GM20431 (cell line): ENCODE measurements around the gene KIR2DL1.
"Not testable (repeated sequence)": the region's sequence is repeated elsewhere in the genome, so short reads cannot be mapped to it uniquely, and the experiment has no call there.

Source experiments
- in situ Hi-C: fragments of 300-500 bp; cut with MseI, MboI; formaldehyde crosslinking; loops from one replicate; pipeline ENCODE4 v1.15.0; 2020; ENCODE audit warnings: low sequenced_read_pairs; ENCODE audit not compliant: unreplicated experiment

Gene KIR2DL1

DNA sequence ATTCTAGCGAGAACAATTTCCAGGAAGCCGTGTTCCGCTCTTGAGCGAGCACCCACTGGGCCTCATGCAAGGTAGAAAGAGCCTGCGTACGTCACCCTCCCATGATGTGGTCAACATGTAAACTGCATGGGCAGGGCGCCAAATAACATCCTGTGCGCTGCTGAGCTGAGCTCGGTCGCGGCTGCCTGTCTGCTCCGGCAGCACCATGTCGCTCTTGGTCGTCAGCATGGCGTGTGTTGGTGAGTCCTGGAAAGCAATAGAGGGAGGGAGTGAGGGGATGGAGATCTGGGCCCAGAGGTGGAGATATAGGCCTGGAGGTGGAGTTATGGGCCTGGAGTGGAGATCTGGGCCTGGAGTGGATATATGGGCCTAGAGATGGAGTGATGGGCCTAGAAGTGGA lies at the start of gene KIR2DL1:
TSS of gene KIR2DL1 (plus strand) at position 148 of the 400 bp plus-strand sequence. CDS start at position 206, 58 bp downstream.
- in situ Hi-C loops: not testable (repeated sequence)

DNA sequence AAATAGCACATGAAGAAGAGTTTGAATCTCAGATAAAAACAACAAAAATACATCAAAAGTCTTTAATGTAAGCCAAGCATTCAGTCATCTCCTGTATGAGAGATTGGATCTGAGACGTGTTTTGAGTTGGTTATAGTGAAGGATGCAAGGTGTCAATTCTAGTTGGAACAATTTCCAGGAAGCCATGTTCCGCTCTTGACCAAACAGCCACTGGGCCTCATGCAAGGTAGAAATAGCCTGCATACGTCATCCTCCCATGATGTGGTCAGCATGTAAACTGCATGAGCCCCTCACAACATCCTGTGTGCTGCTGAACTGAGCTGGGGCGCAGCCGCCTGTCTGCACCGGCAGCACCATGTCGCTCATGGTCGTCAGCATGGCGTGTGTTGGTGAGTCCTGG lies 45.5 kb upstream of the KIR2DL1 start, which contains the start of gene KIR3DL3:
TSS of gene KIR3DL3 (plus strand) at position 301 of the 400 bp plus-strand sequence. CDS start at position 356, 55 bp downstream.
- in situ Hi-C loops: no loop called here

DNA sequence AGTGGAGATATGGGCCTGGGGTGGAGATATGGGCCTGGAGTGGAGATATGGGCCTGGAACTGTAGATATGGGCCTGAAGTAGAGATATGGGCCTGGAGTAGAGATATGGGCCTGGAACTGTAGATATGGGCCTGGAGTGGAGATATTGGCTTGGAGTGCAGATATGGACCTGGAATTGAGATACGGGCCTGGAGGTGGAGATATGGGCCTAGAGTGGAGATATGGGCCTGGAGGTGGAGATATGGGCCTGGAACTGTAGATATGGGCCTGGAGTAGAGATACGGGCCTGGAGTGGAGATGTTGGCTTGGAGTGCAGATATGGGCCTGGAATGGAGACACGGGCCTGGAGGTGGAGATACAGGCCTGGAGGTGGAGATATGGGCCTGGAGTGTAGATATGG lies 44.9 kb upstream of the KIR2DL1 start:
- in situ Hi-C loops: no loop called here

DNA sequence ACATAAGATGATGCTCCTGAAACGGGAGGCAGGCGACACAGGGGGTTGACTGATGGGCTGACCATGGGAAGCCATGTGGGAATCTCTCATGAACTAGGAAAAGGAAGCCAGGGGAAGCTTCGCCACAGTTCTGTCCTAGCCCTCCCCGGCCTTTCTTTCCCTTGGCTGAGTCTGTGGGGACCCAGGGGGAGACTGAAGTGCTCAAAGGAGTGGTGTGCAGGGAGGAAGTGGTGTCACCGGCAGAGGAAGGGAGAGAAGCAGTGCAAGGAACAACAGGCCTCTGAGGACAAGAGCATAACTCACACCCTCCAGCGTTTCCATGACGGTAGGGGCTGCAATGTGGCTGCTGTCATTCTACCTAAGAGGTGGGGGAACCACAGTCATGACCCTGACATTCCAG lies 44.3 kb upstream of the KIR2DL1 start:
- in situ Hi-C loops: no loop called here

DNA sequence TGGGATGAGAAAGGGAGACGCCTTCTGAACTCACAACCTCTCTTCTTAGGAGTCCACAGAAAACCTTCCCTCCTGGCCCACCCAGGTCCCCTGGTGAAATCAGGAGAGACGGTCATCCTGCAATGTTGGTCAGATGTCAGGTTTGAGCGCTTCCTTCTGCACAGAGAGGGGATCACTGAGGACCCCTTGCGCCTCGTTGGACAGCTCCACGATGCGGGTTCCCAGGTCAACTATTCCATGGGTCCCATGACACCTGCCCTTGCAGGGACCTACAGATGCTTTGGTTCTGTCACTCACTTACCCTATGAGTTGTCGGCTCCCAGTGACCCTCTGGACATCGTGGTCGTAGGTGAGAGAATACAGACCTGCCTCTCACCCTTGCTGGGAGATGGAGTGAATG lies 42.0 kb upstream of the KIR2DL1 start:
- in situ Hi-C loops: no loop called here

DNA sequence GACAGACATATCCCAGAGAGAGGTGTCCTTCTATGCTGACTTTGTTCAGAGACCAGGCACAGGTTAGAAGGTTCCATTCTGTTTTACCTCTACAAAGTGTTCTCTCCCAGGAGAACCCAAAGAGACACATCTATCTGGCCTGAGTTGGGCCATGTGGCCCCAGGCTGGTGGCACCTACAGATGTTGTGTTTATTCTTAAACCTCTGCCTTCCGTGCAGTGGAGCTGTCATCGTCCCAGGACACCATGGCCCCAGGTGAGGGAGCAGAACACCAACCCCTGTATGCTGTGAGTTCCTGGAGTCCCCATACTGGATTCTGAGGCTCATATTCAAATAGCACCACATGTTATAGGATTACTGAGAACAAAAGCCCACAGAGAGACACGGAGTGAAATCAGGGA lies 41.4 kb upstream of the KIR2DL1 start:
- in situ Hi-C loops: no loop called here

DNA sequence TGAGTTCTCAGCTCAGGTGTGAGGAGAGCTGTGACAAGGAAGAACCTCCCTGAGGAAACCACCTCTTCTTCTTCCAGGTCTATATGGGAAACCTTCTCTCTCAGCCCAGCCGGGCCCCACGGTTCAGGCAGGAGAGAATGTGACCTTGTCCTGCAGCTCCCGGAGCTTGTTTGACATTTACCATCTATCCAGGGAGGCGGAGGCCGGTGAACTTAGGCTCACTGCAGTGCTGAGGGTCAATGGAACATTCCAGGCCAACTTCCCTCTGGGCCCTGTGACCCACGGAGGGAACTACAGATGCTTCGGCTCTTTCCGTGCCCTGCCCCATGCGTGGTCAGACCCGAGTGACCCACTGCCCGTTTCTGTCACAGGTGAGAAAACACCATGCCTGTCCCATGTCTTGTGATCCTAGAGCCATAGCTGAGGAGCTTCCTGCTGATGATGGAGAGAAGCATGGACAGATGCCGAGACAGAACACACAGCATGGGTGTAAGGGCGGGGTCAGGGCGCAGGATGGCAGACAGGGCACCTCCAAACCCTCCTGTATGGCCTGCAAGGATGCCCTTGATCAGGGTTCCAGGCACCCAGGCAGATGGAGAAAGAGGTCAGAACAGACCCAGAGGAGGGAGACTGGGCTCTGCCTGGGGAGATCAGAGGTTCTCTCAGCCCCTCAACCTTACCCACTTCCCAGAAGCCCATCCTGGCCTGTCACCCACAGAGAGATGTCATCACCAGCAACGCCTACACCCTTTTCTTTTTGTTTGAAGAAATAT lies 40.0 kb upstream of the KIR2DL1 start:
- in situ Hi-C loops: no loop called here

DNA sequence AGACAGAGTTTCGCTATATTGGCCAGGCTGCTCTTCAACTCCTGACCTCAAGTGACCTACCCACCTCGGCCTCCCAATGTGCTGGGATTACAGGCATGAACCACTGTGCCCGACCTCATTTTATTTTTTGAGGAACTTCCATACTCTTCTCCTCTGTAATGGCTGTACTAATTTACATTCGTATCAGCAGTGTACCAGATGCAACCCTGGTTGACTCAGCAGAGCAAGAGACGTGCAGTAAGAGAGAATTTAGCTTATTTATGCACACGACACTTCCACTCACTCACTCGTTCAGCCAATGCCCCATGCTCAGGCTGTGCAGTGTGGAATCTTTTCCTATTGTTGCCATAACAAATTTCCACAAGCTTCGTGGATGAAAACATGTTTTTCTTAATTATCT lies 38.4 kb upstream of the KIR2DL1 start:
- in situ Hi-C loops: no loop called here

DNA sequence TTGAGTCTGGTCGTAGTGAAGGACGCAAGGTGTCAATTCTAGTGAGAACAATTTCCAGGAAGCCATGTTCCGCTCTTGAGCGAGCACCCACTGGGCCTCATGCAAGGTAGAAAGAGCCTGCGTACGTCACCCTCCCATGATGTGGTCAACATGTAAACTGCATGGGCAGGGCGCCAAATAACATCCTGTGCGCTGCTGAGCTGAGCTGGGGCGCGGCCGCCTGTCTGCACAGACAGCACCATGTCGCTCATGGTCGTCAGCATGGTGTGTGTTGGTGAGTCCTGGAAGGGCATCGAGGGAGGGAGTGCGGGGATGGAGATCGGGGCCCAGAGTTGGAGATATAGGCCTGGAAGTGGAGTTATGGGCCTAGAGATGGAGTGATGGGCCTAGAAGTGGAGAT lies 31.3 kb upstream of the KIR2DL1 start, which contains the start of gene KIR2DL3:
TSS of gene KIR2DL3 (plus strand) at position 208 of the 400 bp plus-strand sequence. CDS start at position 241, 33 bp downstream.
- in situ Hi-C loops: not testable (repeated sequence)

DNA sequence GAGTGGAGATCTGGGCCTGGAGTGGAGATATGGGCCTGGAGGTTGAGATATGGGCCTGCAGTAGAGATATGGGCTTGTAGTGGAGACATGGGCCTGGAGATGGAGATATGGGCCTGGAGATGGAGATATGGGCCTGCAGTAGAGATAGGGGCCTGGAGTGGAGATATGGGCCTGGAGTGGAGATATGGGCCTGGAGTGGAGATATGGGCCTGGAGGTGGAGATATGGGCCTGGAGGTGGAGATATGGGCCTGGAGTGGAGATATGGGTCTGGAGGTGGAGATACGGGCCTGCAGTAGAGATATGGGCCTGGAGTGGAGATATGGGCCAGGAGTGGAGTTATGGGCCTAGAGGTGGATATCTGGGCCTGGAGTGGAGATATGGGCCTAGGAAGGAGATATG lies 30.9 kb upstream of the KIR2DL1 start:
- in situ Hi-C loops: no loop called here

DNA sequence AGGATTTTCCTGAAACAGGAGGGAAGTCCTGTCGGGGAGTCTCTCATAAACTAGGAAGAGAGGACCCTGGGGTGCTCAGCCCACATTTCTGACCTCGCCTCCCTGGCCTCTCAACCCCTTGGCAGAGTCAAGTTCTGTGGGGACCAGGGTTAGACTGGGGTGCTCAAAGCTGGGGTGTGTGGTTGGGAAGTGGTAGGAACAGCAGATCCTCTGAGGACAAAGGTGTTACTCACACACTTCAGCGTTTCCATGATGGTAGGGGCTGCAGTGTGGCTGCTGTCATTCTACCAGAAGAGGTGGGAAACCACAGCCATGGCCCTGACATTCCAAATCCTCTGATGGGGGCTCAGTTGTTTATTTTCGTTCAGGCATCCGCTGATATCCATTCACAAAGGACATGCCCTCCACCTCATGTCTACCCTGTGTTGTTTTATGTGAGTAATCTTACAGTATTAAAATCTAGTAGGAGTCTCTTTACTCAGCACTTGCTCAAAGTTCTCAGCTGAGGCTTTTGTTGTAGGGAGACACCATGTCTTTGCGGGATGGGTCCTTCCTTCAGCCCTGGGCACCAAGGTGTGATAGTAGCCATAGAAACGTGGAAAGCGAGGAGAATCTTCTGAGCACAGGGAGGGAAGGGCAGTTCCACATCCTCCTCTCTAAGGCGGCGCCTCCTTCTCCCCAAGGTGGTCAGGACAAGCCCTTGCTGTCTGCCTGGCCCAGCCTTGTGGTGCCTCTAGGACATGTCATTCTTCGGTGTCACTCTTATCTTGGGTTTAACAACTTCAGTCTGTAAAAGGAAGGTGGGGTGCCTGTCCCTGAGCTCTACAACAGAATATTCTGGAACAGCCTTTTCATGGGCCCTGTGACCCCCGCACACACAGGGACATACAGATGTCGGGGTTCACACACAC lies 29.8 kb upstream of the KIR2DL1 start:
- in situ Hi-C loops: no loop called here

DNA sequence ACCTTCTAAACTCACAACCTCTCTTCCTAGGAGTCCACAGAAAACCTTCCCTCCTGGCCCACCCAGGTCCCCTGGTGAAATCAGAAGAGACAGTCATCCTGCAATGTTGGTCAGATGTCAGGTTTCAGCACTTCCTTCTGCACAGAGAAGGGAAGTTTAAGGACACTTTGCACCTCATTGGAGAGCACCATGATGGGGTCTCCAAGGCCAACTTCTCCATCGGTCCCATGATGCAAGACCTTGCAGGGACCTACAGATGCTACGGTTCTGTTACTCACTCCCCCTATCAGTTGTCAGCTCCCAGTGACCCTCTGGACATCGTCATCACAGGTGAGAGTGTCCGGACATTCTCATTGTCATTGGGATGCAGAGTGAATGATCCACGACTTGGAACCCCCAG lies 27.6 kb upstream of the KIR2DL1 start:
- in situ Hi-C loops: not testable (repeated sequence)

DNA sequence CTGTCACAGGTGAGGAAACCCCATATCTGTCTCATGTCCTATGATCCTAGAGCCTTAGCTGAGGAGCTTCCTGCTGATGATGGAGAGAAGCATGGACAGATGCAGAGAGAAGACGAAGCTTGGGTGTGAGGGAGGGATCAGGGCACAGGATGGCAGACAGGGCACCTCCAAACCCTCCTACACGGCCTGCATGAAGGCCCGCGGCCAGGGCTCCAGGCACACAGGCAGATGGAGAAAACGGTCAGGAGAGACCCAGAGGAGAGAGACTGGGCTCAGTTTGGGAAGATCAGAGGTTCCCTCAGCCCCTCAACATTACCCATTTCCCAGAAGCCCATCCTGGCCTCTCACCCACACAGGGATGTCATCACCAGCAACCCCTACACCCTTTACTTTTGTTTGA lies 25.5 kb upstream of the KIR2DL1 start:
- in situ Hi-C loops: not testable (repeated sequence)

DNA sequence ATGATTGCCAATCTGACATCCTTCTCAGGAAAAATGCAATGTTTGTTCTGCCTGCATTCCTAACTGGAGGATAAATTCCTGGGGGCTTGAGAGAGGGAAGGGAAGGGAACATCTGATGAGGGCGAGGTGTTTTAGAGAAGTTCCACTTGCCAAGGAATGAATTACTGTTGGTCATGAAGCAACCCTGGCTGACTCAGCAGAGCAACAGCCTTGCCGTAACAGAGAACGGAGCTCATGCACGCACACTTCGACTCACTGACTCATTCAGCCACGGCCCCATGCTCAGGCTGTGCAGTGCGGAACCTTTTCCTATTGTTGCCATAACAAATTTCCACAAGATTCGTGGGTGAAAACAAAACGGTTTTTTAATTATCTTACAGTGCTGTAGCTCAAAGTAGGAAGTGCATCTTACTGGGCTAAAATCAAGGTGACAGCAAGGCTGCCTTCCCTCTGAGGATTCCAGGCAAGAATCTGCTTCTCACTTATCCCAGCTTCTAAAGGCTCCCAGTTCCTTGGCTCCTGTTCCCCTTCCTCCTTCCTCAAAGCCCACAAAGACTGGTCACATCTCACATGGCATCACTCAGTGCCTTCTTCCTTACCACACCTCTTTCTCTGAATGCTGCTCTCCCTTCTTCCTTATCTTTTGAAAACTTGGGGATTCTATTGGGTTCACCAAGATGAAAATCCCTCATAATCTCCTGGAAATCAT lies 21.8 kb upstream of the KIR2DL1 start:
- in situ Hi-C loops: not testable (repeated sequence)

DNA sequence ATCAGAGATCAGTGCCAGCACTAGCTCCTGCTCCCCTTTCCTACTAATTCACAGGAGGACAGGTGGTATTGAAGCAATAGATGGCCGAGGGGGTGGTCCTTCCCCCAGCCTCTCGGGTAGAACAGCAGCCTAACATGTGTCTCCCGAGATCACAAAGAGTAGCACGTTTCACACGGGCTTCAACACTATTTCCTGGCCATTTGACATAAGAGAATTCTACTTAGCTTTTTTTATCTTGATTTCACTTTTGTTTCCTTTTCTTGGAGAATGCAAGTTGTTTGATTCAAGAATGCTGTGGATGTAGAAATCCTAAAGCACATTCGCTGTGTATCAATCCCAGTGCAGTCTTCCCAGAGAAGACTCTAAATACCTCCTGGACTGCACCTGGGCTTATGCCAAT lies 19.3 kb upstream of the KIR2DL1 start:
- in situ Hi-C loops: not testable (repeated sequence)

DNA sequence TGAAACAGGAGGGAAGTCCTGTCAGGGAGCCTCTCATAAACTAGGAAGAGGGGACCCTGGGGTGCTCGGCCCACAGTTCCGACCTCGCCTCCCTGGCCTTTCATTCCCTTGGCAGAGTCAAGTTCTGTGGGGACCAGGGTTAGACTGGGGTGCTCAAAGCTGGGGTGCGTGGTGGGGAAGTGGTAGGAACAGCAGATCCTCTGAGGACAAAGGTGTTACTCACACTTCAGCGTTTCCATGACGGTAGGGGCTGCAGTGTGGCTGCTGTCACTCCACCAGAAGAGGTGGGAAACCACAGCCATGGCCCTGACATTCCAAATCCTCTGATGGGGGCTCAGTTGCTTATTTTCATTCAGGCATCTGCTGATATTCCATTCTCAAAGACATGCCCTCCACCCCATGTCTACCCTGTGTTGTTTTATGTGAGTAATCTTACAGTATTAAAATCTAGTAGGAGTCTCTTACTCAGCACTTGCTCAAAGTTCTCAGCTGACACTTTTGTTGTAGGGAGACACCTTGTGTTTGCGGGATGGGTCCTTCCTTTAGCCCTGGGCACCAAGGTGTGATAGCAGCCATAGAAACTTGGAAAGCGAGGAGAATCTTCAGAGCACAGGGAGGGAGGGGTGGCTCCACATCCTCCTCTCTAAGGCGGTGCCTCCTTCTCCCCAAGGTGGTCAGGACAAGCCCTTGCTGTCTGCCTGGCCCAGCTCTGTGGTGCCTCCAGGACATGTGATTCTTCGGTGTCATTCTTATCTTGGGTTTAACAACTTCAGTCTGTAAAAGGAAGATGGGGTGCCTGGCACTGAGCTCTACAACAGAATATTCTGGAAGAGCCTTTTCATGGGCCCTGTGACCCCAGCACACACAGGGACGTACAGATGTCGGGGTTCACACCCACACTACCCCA lies 13.1 kb upstream of the KIR2DL1 start:
- in situ Hi-C loops: not testable (repeated sequence)

DNA sequence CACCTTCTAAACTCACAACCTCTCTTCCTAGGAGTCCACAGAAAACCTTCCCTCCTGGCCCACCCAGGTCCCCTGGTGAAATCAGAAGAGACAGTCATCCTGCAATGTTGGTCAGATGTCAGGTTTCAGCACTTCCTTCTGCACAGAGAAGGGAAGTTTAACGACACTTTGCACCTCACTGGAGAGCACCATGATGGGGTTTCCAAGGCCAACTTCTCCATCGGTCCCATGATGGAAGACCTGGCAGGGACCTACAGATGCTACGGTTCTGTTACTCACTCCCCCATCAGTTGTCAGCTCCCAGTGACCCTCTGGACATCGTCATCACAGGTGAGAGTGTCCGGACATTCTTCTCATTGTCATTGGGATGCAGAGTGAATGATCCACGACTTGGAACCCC lies 11.0 kb upstream of the KIR2DL1 start:
- in situ Hi-C loops: not testable (repeated sequence)

DNA sequence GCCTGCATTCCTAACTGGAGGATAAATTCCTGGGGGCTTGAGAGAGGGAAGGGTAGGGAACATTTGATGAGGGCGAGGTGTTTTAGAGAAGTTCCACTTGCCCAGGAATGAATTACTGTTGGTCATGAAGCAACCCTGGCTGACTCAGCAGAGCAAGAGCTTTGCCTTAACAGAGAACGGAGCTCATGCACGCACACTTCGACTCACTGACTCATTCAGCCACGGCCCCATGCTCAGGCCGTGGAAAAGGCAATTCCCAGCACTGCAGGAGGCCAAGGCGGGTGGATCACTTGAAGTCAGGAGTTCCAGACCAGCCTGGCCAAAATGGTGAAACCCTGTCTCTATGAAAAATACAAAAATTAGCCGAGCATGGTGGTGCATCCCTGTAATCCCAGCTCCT lies 5.4 kb upstream of the KIR2DL1 start:
- in situ Hi-C loops: not testable (repeated sequence)

DNA sequence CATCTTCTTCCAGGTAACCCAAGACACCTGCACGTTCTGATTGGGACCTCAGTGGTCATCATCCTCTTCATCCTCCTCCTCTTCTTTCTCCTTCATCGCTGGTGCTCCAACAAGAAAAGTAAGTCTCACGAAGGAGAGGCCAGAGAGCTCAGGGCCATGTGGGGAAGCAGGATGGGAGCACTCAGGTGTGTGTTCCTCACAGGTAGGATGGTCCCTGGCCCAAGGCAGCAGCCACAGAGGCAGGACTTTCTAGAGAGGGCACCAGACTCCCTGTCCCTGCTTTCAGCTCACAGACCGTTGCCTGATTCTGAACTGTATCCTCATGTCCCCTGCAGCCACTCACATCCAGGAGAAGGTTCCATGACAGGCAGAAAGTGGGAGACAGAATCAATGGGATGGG lies 3.1 kb upstream of the KIR2DL1 start:
- in situ Hi-C loops: not testable (repeated sequence)
